ENCODE measurements around the gene FKBP4. TPM values are rescaled to one million over a fixed set of nuclear protein-coding genes. Genes with fewer than 3 reads are reported as not detected.

Gene FKBP4
- total and polyA plus RNA-seq, 2 of the 8 experiments (the other 6 are each of a cell fraction or from before 2014, with no cell fraction given), result 72.6 to 243 TPM

DNA sequence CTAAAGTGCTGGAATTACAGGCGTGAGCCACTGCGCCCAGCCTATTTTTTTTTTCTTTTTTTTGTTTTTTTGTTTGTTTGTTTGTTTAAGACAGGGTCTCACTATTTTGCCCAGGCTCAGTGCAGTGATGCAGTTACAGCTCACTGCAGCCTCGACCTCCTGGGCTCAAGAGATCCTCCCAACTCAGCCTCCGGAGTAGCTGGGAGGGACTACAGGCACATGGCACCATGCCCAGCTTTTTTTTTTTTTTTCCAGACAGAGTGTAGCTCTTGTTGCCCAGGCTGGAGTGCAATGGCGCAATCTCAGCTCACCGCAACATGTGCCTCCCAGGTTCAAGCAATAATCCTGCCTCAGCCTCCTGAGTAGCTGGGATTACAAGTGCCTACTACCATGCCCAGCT is 11.9 kb downstream of the FKBP4 start:
- Histone ChIP-seq H2AFZ (ENCODE audit: low read length) (no peak overlapping the region), H4K5ac (ENCODE audit: insufficient read length, low read depth, low read length) (no peak overlapping the region), H3K4me3 (ENCODE audit: extremely low read depth in 1 of 4, insufficient read depth in 2 of 4, low read depth in 3 of 4, low read length in 4 of 4) (no peak overlapping the region), H3K4ac (replicated peaks; ENCODE audit: insufficient read length, low read depth, low read length) (no peak overlapping the region), H2BK120ac (replicated peaks; ENCODE audit: low read depth, low read length) (no peak overlapping the region), H3K36me3 (ENCODE audit: control insufficient read depth in 2 of 4, insufficient read depth in 4 of 4, low read length in 3 of 4) (peaks cover 15 to 42% (median 29%) of the 10 kb centered on the region in 4 experiments), H3K79me2 (ENCODE audit: control insufficient read depth in 1 of 2, insufficient read depth in 2 of 2, low read length in 2 of 2) (no peaks in the 10 kb centered on the region), H2BK20ac (ENCODE audit: low read length) (no peak overlapping the region), H2BK5ac (ENCODE audit: low read depth, low read length) (no peak overlapping the region), H3K4me2 (ENCODE audit: insufficient read depth in 1 of 2, low read depth in 2 of 2, low read length in 2 of 2) (no peak overlapping the region), H3K18ac (ENCODE audit: extremely low read depth, low read length) (no peak overlapping the region), H4K91ac (replicated peaks; ENCODE audit: insufficient read length, low read length) (no peak overlapping the region), H3K9me3 (ENCODE audit: insufficient read depth in 2 of 2, low read depth in 1 of 2, low read length in 1 of 2) (no peaks in the 10 kb centered on the region), H4K8ac (ENCODE audit: extremely low read depth, insufficient read depth, low read length) (no peak overlapping the region), H2BK15ac (ENCODE audit: low read length) (no peak overlapping the region), H3K79me1 (ENCODE audit: low read depth, low read length) (no peaks in the 10 kb centered on the region; the same call in 1 of the 2 replicates), H3K14ac (ENCODE audit: insufficient read length) (no peak overlapping the region), H3K23ac (ENCODE audit: insufficient read length) (no peak overlapping the region), H2AK5ac (ENCODE audit: low read depth, low read length) (no peak overlapping the region), H3K4me1 (replicated peaks in 1 of 4; ENCODE audit: control insufficient read depth in 3 of 4, insufficient read depth in 4 of 4, low read length in 3 of 4) (peaks cover 0 to 3% (median 0%) of the 10 kb centered on the region in 4 experiments; a peak in 2 of 7 replicates), H4K20me1 (replicated peaks in 1 of 2; ENCODE audit: control insufficient read depth in 1 of 2, insufficient read depth in 2 of 2, low read length in 2 of 2) (peaks cover 0 to 12% of the 10 kb centered on the region in 2 experiments), H3K27me3 (replicated peaks in 1 of 4; ENCODE audit: control insufficient read depth in 3 of 4, extremely low read depth in 1 of 4, insufficient read depth in 3 of 4, low read length in 3 of 4) (no peaks in the 10 kb centered on the region), H3K23me2 (ENCODE audit: low read depth, low read length) (no peaks in the 10 kb centered on the region), H3K27ac (ENCODE audit: low read depth, low read length) (no peak overlapping the region), H2BK12ac (ENCODE audit: low read depth, low read length) (no peak overlapping the region), H3K56ac (replicated peaks; ENCODE audit: insufficient read length, low read depth, low read length) (no peak overlapping the region), H3K9ac (replicated peaks in 1 of 4; ENCODE audit: extremely low read depth in 1 of 4, low read depth in 3 of 4, low read length in 3 of 4) (no peak overlapping the region)
- no peak for DNase-seq (ENCODE audit: low read depth in 1 of 2, low spot score in 2 of 2)
- ChIA-PET CTCF (ENCODE audit: partially characterized antibody) (interaction anchor here (0.9 to 1.4 kb wide), 2 partner anchors 9 to 10 kb away, joined by 5 read pairs; no protein-coding TSS in a partner anchor), POLR2A (ENCODE audit: partially characterized antibody) (interaction anchor here (1.8 to 2.1 kb wide), 2 partner anchors 9 to 15 kb away, joined by 4 read pairs; no protein-coding TSS in a partner anchor)
- 94% methylated on average over 6 of the region's 6 CpGs; no CpG with 5 or more reads in 1 of the 2 experiments for WGBS, 2 experiments (ENCODE audit: extremely low coverage in 1 of 2, insufficient coverage in 1 of 2, insufficient read length in 1 of 2, insufficient replicate concordance in 2 of 2, low coverage in 1 of 2, low lambda C conversion rate in 2 of 2, missing lambda C conversion rate in 1 of 2)
- no peak for FAIRE-seq
- TF ChIP-seq RAD21 (IDR thresholded peaks at IDR 0.05 in 1 of 2, conservative IDR thresholded peaks at IDR 0.05 in 1 of 2; ENCODE audit: low read depth in 2 of 2, low read length in 2 of 2) (no peak), JUN (IDR thresholded peaks at IDR 0.05; ENCODE audit: low read depth, low read length) (no peak), MAFK (IDR thresholded peaks at IDR 0.05; ENCODE audit: low read depth, low read length) (no peak), POU5F1 (IDR thresholded peaks at IDR 0.05; ENCODE audit: low read depth, low read length) (no peak), BACH1 (IDR thresholded peaks at IDR 0.05; ENCODE audit: low read length) (no peak), EP300 (IDR thresholded peaks at IDR 0.05; ENCODE audit: borderline replicate concordance in 1 of 2, low read depth in 2 of 2, low read length in 2 of 2) (no peak), SIRT6 (IDR thresholded peaks at IDR 0.05; ENCODE audit: low read length) (no peak), SAP30 (IDR thresholded peaks at IDR 0.05; ENCODE audit: insufficient read depth, insufficient replicate concordance, low read length) (no peak), POLR2AphosphoS5 (IDR thresholded peaks at IDR 0.05; ENCODE audit: low read depth, low read length) (no peak), SIX5 (IDR thresholded peaks at IDR 0.05; ENCODE audit: low read depth, low read length) (no peak), ASH2L (IDR thresholded peaks at IDR 0.05; ENCODE audit: low read length) (no peak), NRF1 (IDR thresholded peaks at IDR 0.05; ENCODE audit: low read depth, low read length) (no peak), KDM1A (IDR thresholded peaks at IDR 0.05; ENCODE audit: borderline replicate concordance, low read length) (no peak), TBP (IDR thresholded peaks at IDR 0.05; ENCODE audit: low read depth, low read length) (no peak), ZNF274 (IDR thresholded peaks at IDR 0.05; ENCODE audit: borderline replicate concordance, extremely low read depth, low read length) (no peak)
